ENCODE results near the gene KCNQ1. TPM values are rescaled to one million over a fixed set of nuclear protein-coding genes. Genes with fewer than 3 reads are reported as not detected.
A peak's percentile ranks its signal among the peaks of the same experiment; 100 is the strongest.

The KCNQ1 gene
- total RNA-seq, 1 donor from 2014 or later = 2.6 TPM

- no peaks in the 10 kb centered on the region for H3K9me3 ChIP-seq (ENCODE audit: control insufficient read depth in 3 of 3, low read length in 3 of 3)
- peaks cover 20 to 30% (median 21%) of the 10 kb centered on the region in 3 donors for H3K27me3 ChIP-seq (ENCODE audit: control insufficient read depth in 3 of 3, insufficient read depth in 3 of 3, low read length in 3 of 3)
Observed at GRCh38 chr11:2789791-2790567, 345.2 kb downstream of the KCNQ1 start.

GRCh38 chr11:2790568-2790921, 345.7 kb downstream of the KCNQ1 start:
- Histone ChIP-seq H3K4me3 (ENCODE audit: low read length in 3 of 3) (no peak overlapping the region), H3K9me3 (ENCODE audit: control insufficient read depth in 3 of 3, low read length in 3 of 3) (no peaks in the 10 kb centered on the region), H3K27ac (ENCODE audit: low read depth, low read length) (no peak overlapping the region), H3K27me3 (ENCODE audit: control insufficient read depth in 3 of 3, insufficient read depth in 3 of 3, low read length in 3 of 3) (peaks cover 20 to 30% (median 21%) of the 10 kb centered on the region in 3 donors), H3K4me1 (ENCODE audit: control insufficient read depth in 3 of 3, insufficient read depth in 3 of 3, low read length in 3 of 3) (peaks cover 0 to 8% (median 0%) of the 10 kb centered on the region in 3 donors), H3K36me3 (ENCODE audit: control insufficient read depth in 3 of 3, insufficient read depth in 3 of 3, low read length in 3 of 3) (no peaks in the 10 kb centered on the region), H3K9ac (ENCODE audit: low read depth in 1 of 3, low read length in 3 of 3) (no peak overlapping the region)

More at GRCh38 chr11:2789791-2790567, 345.2 kb downstream of the KCNQ1 start:
- Histone ChIP-seq H3K27ac (ENCODE audit: low read depth, low read length) (no peak overlapping the region), H3K4me3 (ENCODE audit: low read length in 3 of 3) (no peak overlapping the region), H3K4me1 (ENCODE audit: control insufficient read depth in 3 of 3, insufficient read depth in 3 of 3, low read length in 3 of 3) (peaks cover 0 to 8% (median 0%) of the 10 kb centered on the region in 3 donors), H3K9ac (ENCODE audit: low read depth in 1 of 3, low read length in 3 of 3) (no peak overlapping the region), H3K36me3 (ENCODE audit: control insufficient read depth in 3 of 3, insufficient read depth in 3 of 3, low read length in 3 of 3) (no peaks in the 10 kb centered on the region)

- Histone ChIP-seq H3K27ac (ENCODE audit: low read depth, low read length) (no peak overlapping the region), H3K36me3 (ENCODE audit: control insufficient read depth in 3 of 3, insufficient read depth in 3 of 3, low read length in 3 of 3) (no peaks in the 10 kb centered on the region), H3K4me1 (ENCODE audit: control insufficient read depth in 3 of 3, insufficient read depth in 3 of 3, low read length in 3 of 3) (peaks cover 0 to 8% (median 0%) of the 10 kb centered on the region in 3 donors), H3K4me3 (ENCODE audit: low read length in 3 of 3) (no peak overlapping the region), H3K9me3 (ENCODE audit: control insufficient read depth in 3 of 3, low read length in 3 of 3) (no peaks in the 10 kb centered on the region), H3K9ac (ENCODE audit: low read depth in 1 of 3, low read length in 3 of 3) (peak overlapping the region in 1 of 3 donors; percentile 3), H3K27me3 (ENCODE audit: control insufficient read depth in 3 of 3, insufficient read depth in 3 of 3, low read length in 3 of 3) (peaks cover 20 to 30% (median 21%) of the 10 kb centered on the region in 3 donors)
Observed at GRCh38 chr11:2791139-2791520, 346.3 kb downstream of the KCNQ1 start.

- Histone ChIP-seq H3K36me3 (ENCODE audit: control insufficient read depth in 3 of 3, insufficient read depth in 3 of 3, low read length in 3 of 3) (no peaks in the 10 kb centered on the region), H3K9me3 (ENCODE audit: control insufficient read depth in 3 of 3, low read length in 3 of 3) (no peaks in the 10 kb centered on the region), H3K4me3 (ENCODE audit: low read length in 3 of 3) (peak overlapping the region in 2 of 3 donors; percentile 40 to 58), H3K27ac (ENCODE audit: low read depth, low read length) (no peak overlapping the region), H3K4me1 (ENCODE audit: control insufficient read depth in 3 of 3, insufficient read depth in 3 of 3, low read length in 3 of 3) (peaks cover 0 to 8% (median 0%) of the 10 kb centered on the region in 3 donors), H3K27me3 (ENCODE audit: control insufficient read depth in 3 of 3, insufficient read depth in 3 of 3, low read length in 3 of 3) (peaks cover 20 to 30% (median 21%) of the 10 kb centered on the region in 3 donors), H3K9ac (ENCODE audit: low read depth in 1 of 3, low read length in 3 of 3) (peak overlapping the region in 1 of 3 donors; percentile 8)
Observed at GRCh38 chr11:2791521-2792380, 346.9 kb downstream of the KCNQ1 start.

GRCh38 chr11:2792381-2793250, 347.8 kb downstream of the KCNQ1 start:
- Histone ChIP-seq H3K36me3 (ENCODE audit: control insufficient read depth in 3 of 3, insufficient read depth in 3 of 3, low read length in 3 of 3) (no peaks in the 10 kb centered on the region), H3K27me3 (ENCODE audit: control insufficient read depth in 3 of 3, insufficient read depth in 3 of 3, low read length in 3 of 3) (peaks cover 20 to 30% (median 21%) of the 10 kb centered on the region in 3 donors), H3K9ac (ENCODE audit: low read depth in 1 of 3, low read length in 3 of 3) (no peak overlapping the region), H3K9me3 (ENCODE audit: control insufficient read depth in 3 of 3, low read length in 3 of 3) (no peaks in the 10 kb centered on the region), H3K4me1 (ENCODE audit: control insufficient read depth in 3 of 3, insufficient read depth in 3 of 3, low read length in 3 of 3) (peaks cover 0 to 8% (median 0%) of the 10 kb centered on the region in 3 donors), H3K4me3 (ENCODE audit: low read length in 3 of 3) (no peak overlapping the region), H3K27ac (ENCODE audit: low read depth, low read length) (no peak overlapping the region)

GRCh38 chr11:2793701-2794045, 348.9 kb downstream of the KCNQ1 start:
- H3K27me3 ChIP-seq (ENCODE audit: control insufficient read depth in 3 of 3, insufficient read depth in 3 of 3, low read length in 3 of 3) = peaks cover 20 to 30% (median 21%) of the 10 kb centered on the region in 3 donors
- H3K9ac ChIP-seq (ENCODE audit: low read depth in 1 of 3, low read length in 3 of 3) = no peak overlapping the region
- no peaks in the 10 kb centered on the region for H3K9me3 ChIP-seq (ENCODE audit: control insufficient read depth in 3 of 3, low read length in 3 of 3)
- H3K4me1 ChIP-seq (ENCODE audit: control insufficient read depth in 3 of 3, insufficient read depth in 3 of 3, low read length in 3 of 3) = peaks cover 0 to 8% (median 0%) of the 10 kb centered on the region in 3 donors
- no peak overlapping the region for H3K27ac ChIP-seq (ENCODE audit: low read depth, low read length)
- H3K36me3 ChIP-seq (ENCODE audit: control insufficient read depth in 3 of 3, insufficient read depth in 3 of 3, low read length in 3 of 3) = no peaks in the 10 kb centered on the region
- H3K4me3 ChIP-seq (ENCODE audit: low read length in 3 of 3) = no peak overlapping the region

GRCh38 chr11:2794046-2794967, 349.5 kb downstream of the KCNQ1 start:
- Histone ChIP-seq H3K4me3 (ENCODE audit: low read length in 3 of 3) (no peak overlapping the region), H3K9ac (ENCODE audit: low read depth in 1 of 3, low read length in 3 of 3) (no peak overlapping the region), H3K27me3 (ENCODE audit: control insufficient read depth in 3 of 3, insufficient read depth in 3 of 3, low read length in 3 of 3) (peaks cover 20 to 30% (median 21%) of the 10 kb centered on the region in 3 donors), H3K4me1 (ENCODE audit: control insufficient read depth in 3 of 3, insufficient read depth in 3 of 3, low read length in 3 of 3) (peaks cover 0 to 8% (median 0%) of the 10 kb centered on the region in 3 donors), H3K27ac (ENCODE audit: low read depth, low read length) (no peak overlapping the region), H3K36me3 (ENCODE audit: control insufficient read depth in 3 of 3, insufficient read depth in 3 of 3, low read length in 3 of 3) (no peaks in the 10 kb centered on the region), H3K9me3 (ENCODE audit: control insufficient read depth in 3 of 3, low read length in 3 of 3) (peaks cover 0 to 2% (median 0%) of the 10 kb centered on the region in 3 donors)

GRCh38 chr11:2794968-2795322, 350.1 kb downstream of the KCNQ1 start:
- Histone ChIP-seq H3K9ac (ENCODE audit: low read depth in 1 of 3, low read length in 3 of 3) (no peak overlapping the region), H3K4me1 (ENCODE audit: control insufficient read depth in 3 of 3, insufficient read depth in 3 of 3, low read length in 3 of 3) (peaks cover 0 to 8% (median 0%) of the 10 kb centered on the region in 3 donors), H3K27me3 (ENCODE audit: control insufficient read depth in 3 of 3, insufficient read depth in 3 of 3, low read length in 3 of 3) (peaks cover 14 to 29% (median 20%) of the 10 kb centered on the region in 3 donors)

More at GRCh38 chr11:2794968-2795322, 350.1 kb downstream of the KCNQ1 start:
- no peak overlapping the region for H3K27ac ChIP-seq (ENCODE audit: low read depth, low read length)
- H3K4me3 ChIP-seq (ENCODE audit: low read length in 3 of 3) = no peak overlapping the region
- H3K9me3 ChIP-seq (ENCODE audit: control insufficient read depth in 3 of 3, low read length in 3 of 3) = peaks cover 0 to 3% (median 0%) of the 10 kb centered on the region in 3 donors
- no peaks in the 10 kb centered on the region for H3K36me3 ChIP-seq (ENCODE audit: control insufficient read depth in 3 of 3, insufficient read depth in 3 of 3, low read length in 3 of 3)

All from skeletal muscle tissue (tissue), 4 donors.